KG1 (cell line): ENCODE results near the gene NLK.
"Not testable (repeated sequence)": the region's sequence is repeated elsewhere in the genome, so short reads cannot be mapped to it uniquely, and the experiment has no call there.

ENCODE experiments used
- DNase-seq: peaks from one replicate; lab custom pipeline; 2025; lab: John Stamatoyannopoulos, UW

The NLK gene

GRCh38 chr17:28042657-28042720 lies at the start of gene NLK:
NLK (plus strand) TSS chr17:28042677; CDS start chr17:28042874, 197 bp downstream.
- no peak for DNase-seq

GRCh38 chr17:27993161-27993695 lies 49.2 kb upstream of the NLK start:
- no peak for DNase-seq

GRCh38 chr17:27993723-27994310 lies 48.7 kb upstream of the NLK start:
- DNase-seq: no peak

GRCh38 chr17:27994586-27994985 lies 47.9 kb upstream of the NLK start:
- DNase-seq: no peak

GRCh38 chr17:27995554-27995953 lies 46.9 kb upstream of the NLK start:
- no peak for DNase-seq

- no peak for DNase-seq
Measured at GRCh38 chr17:27996202-27997043, 46.1 kb upstream of the NLK start.

- DNase-seq: no peak
Measured at GRCh38 chr17:27997044-27997401, 45.5 kb upstream of the NLK start.

- DNase-seq: no peak
Measured at GRCh38 chr17:27997522-27997921, 45.0 kb upstream of the NLK start.

- DNase-seq: no peak
Measured at GRCh38 chr17:28001149-28001548, 41.3 kb upstream of the NLK start.

GRCh38 chr17:28004344-28004743 lies 38.1 kb upstream of the NLK start:
- no peak for DNase-seq

- DNase-seq: not testable (repeated sequence)
Measured at GRCh38 chr17:28007925-28008324, 34.6 kb upstream of the NLK start.

GRCh38 chr17:28008513-28008912 lies 34.0 kb upstream of the NLK start:
- DNase-seq: no peak

- no peak for DNase-seq
Measured at GRCh38 chr17:28010406-28010805, 32.1 kb upstream of the NLK start.

- DNase-seq: no peak
Measured at GRCh38 chr17:28018439-28019070, 23.9 kb upstream of the NLK start.

- no peak for DNase-seq
Measured at GRCh38 chr17:28020515-28020914, 22.0 kb upstream of the NLK start.

GRCh38 chr17:28029044-28029443 lies 13.4 kb upstream of the NLK start:
- DNase-seq: no peak

- no peak for DNase-seq
Measured at GRCh38 chr17:28030386-28030785, 12.1 kb upstream of the NLK start.

GRCh38 chr17:28031174-28031573 lies 11.3 kb upstream of the NLK start:
- DNase-seq: no peak

GRCh38 chr17:28033972-28034714 lies 8.3 kb upstream of the NLK start:
- DNase-seq: no peak

- not testable (repeated sequence) for DNase-seq
Measured at GRCh38 chr17:28035452-28035851, 7.0 kb upstream of the NLK start.

- DNase-seq: not testable (repeated sequence)
Measured at GRCh38 chr17:28035884-28036283, 6.6 kb upstream of the NLK start.

GRCh38 chr17:28038802-28039201 lies 3.7 kb upstream of the NLK start:
- DNase-seq: no peak

- DNase-seq: no peak
Measured at GRCh38 chr17:28039251-28039650, 3.2 kb upstream of the NLK start.
